IMR-90 (cell line): ENCODE measurements around the gene NR5A1. TPM values are rescaled to one million over a fixed set of nuclear protein-coding genes. Genes with fewer than 3 reads are reported as not detected.

ENCODE experiments used
- ATAC-seq: fragments of 200-7000 bp; cut with Tn5 transposase; 2 replicates; pipeline ENCODE4 v1.9.1; 2020; ENCODE audit warnings: low read depth, mild to moderate bottlenecking, moderate library complexity
- BruUV-seq: library from RNA; stranded (reverse); fragments of 400-500 nt; replicated peaks from 2 replicates; lab custom pipeline; 2021; lab: Mats Ljungman, UMichigan
- CTCF ChIA-PET: fragments of 300-600 bp; formaldehyde crosslinking; extraction: SDS; loops from one replicate; lab custom pipeline; 2021; ENCODE audit warnings: antibody characterized with exemption; lab: Yijun Ruan, JAX
- POLR2A ChIA-PET: fragments of 300-600 bp; sonication (Branson Sonifier 250); formaldehyde crosslinking; loops from one replicate; lab custom pipeline; 2022; ENCODE audit warnings: antibody characterized with exemption; ENCODE audit not compliant: unreplicated experiment; lab: Charles Lee
- DNase-seq: peaks from one replicate; pipeline ENCODE4 v3.0.0; 2013
- H2AFZ ChIP-seq: replicated peaks from 2 replicates; pipeline ENCODE3; 2013; ENCODE audit warnings: low read length, mild to moderate bottlenecking; ENCODE audit not compliant: poor library complexity
- H2AK5ac ChIP-seq: 2 replicates; pipeline ENCODE4 v1.6.1; 2013; ENCODE audit warnings: low read depth, low read length, inconsistent platforms
- H2AK9ac ChIP-seq: replicated peaks from 2 replicates; pipeline ENCODE3; 2013; ENCODE audit warnings: mild to moderate bottlenecking, low read depth, low read length, moderate library complexity; ENCODE audit not compliant: poor library complexity
- H2BK120ac ChIP-seq: 2 replicates; pipeline ENCODE4 v1.6.1; 2013; ENCODE audit warnings: low read depth, low read length, inconsistent platforms
- H2BK15ac ChIP-seq: 3 replicates; pipeline ENCODE4 v1.6.1; 2013; ENCODE audit warnings: low read depth, low read length, inconsistent platforms
- H2BK20ac ChIP-seq: 2 replicates; pipeline ENCODE4 v1.6.1; 2013; ENCODE audit warnings: low read depth, mild to moderate bottlenecking, inconsistent platforms, low read length, moderate library complexity
- H2BK5ac ChIP-seq: 2 replicates; pipeline ENCODE4 v1.6.1; 2013; ENCODE audit warnings: mild to moderate bottlenecking, low read depth, low read length, inconsistent platforms; ENCODE audit not compliant: poor library complexity, severe bottlenecking
- H3K14ac ChIP-seq: replicated peaks from 2 replicates; pipeline ENCODE4 v1.6.1; 2013; ENCODE audit warnings: low read depth, low read length, inconsistent platforms
- H3K18ac ChIP-seq: 2 replicates; pipeline ENCODE4 v1.6.1; 2013; ENCODE audit warnings: low read depth, low read length, control low read depth
- H3K23ac ChIP-seq: 2 replicates; pipeline ENCODE4 v1.6.1; 2013; ENCODE audit warnings: low read depth, low read length, inconsistent platforms
- H3K27ac ChIP-seq: 2 replicates; pipeline ENCODE4 v1.5.1; 2013; ENCODE audit warnings: mild to moderate bottlenecking, control low read depth, low read length; ENCODE audit not compliant: insufficient read depth
- H3K27me3 ChIP-seq: 2 replicates; pipeline ENCODE4 v1.6.1; 2013; ENCODE audit warnings: low read length; ENCODE audit not compliant: control insufficient read depth, insufficient read depth
- H3K36me3 ChIP-seq: 2 replicates; pipeline ENCODE4 v1.6.1; 2013; ENCODE audit warnings: low read length, mixed read lengths; ENCODE audit not compliant: control insufficient read depth, insufficient read depth
- H3K4ac ChIP-seq: 2 replicates; pipeline ENCODE4 v1.6.1; 2013; ENCODE audit warnings: low read depth, low read length, inconsistent platforms
- H3K4me1 ChIP-seq: 2 replicates; pipeline ENCODE4 v1.6.1; 2013; ENCODE audit warnings: low read length, mixed read lengths; ENCODE audit not compliant: control insufficient read depth, insufficient read depth
- H3K4me2 ChIP-seq: 2 replicates; pipeline ENCODE4 v1.6.1; 2013; ENCODE audit warnings: low read depth, mild to moderate bottlenecking, control low read depth, low read length, moderate library complexity
- H3K4me3 ChIP-seq: 2 replicates; pipeline ENCODE4 v1.5.1; 2013; ENCODE audit warnings: low read depth, mild to moderate bottlenecking, control low read depth, low read length, moderate library complexity; ENCODE audit not compliant: insufficient read depth
- H3K56ac ChIP-seq: 2 replicates; pipeline ENCODE4 v1.6.1; 2013; ENCODE audit warnings: low read length, inconsistent platforms; ENCODE audit not compliant: insufficient read depth; ENCODE audit errors: extremely low read depth
- H3K79me1 ChIP-seq, 2 experiments: 2 replicates each; pipeline ENCODE4 v1.6.1; 2013; ENCODE audit warnings: low read length in 2 of 2, inconsistent platforms in 1 of 2, low read depth in 1 of 2
- H3K9ac ChIP-seq: 2 replicates; pipeline ENCODE4 v1.6.1; 2013; ENCODE audit warnings: low read depth, low read length, control low read depth
- H3K9me1 ChIP-seq: 2 replicates; pipeline ENCODE4 v1.6.1; 2013; ENCODE audit warnings: low read length, inconsistent platforms; ENCODE audit not compliant: insufficient read depth
- H3K9me3 ChIP-seq: 2 replicates; pipeline ENCODE4 v1.6.1; 2013; ENCODE audit warnings: low read length; ENCODE audit not compliant: control insufficient read depth, insufficient read depth
- H4K20me1 ChIP-seq: 2 replicates; pipeline ENCODE4 v1.6.1; 2013; ENCODE audit warnings: low read length, inconsistent platforms; ENCODE audit not compliant: insufficient read depth
- H4K5ac ChIP-seq: 2 replicates; pipeline ENCODE4 v1.6.1; 2013; ENCODE audit warnings: mild to moderate bottlenecking, low read depth, low read length, control low read depth
- H4K8ac ChIP-seq, 2 experiments: 2 replicates each; pipeline ENCODE4 v1.6.1; 2013; ENCODE audit warnings: low read depth in 2 of 2, low read length in 2 of 2, control low read depth in 1 of 2, inconsistent platforms in 1 of 2
- H4K91ac ChIP-seq: 2 replicates; pipeline ENCODE4 v1.6.1; 2013; ENCODE audit warnings: low read depth, low read length, inconsistent platforms; ENCODE audit not compliant: insufficient read depth
- BHLHE40 ChIP-seq: fragments of 150-350 bp; IDR thresholded peaks from 2 replicates; pipeline ENCODE4 v1.6.1; 2016; ENCODE audit warnings: mild to moderate bottlenecking, low read depth, low read length
- FOS ChIP-seq: fragments of 150-350 bp; IDR thresholded peaks from 2 replicates; pipeline ENCODE4 v1.6.1; 2016; ENCODE audit warnings: low read depth, low read length
- POLR2A ChIP-seq: IDR thresholded peaks from 2 replicates; pipeline ENCODE4 v1.6.1; 2012; ENCODE audit warnings: mild to moderate bottlenecking, low read depth, low read length
- RAD21 ChIP-seq: IDR thresholded peaks from 2 replicates; pipeline ENCODE4 v1.6.1; 2012; ENCODE audit warnings: low read length, improper control_type of control experiment
- RCOR1 ChIP-seq: IDR thresholded peaks from 2 replicates; pipeline ENCODE4 v1.6.1; 2012; ENCODE audit warnings: mild to moderate bottlenecking, low read length, improper control_type of control experiment; ENCODE audit not compliant: insufficient replicate concordance
- WGBS, 2 experiments: methylation state at CpG; one replicate each; pipeline versions ENCODE4 v1.1.5 to v1.1.7; 2013; ENCODE audit warnings: missing lambda C conversion rate in 2 of 2; ENCODE audit not compliant: insufficient read length in 1 of 2; ENCODE audit errors: extremely low coverage in 2 of 2; 5-methylcytosine and 5-hydroxymethylcytosine counted together
- dilution Hi-C: fragments of 300-500 bp; cut with HindIII; formaldehyde crosslinking; loops from one replicate; pipeline ENCODE4 v1.14.3; 2018; ENCODE audit warnings: low sequenced_read_pairs; ENCODE audit not compliant: unreplicated experiment
- in situ Hi-C: fragments of 300-500 bp; cut with MboI; formaldehyde crosslinking; loops from 3 replicates; pipeline ENCODE4 v1.14.3; 2019; ENCODE audit warnings: low sequenced_read_pairs, inconsistent platforms, mixed read lengths
- intact Hi-C: fragments of 100-400 bp; cut with micrococcal nuclease; formaldehyde crosslinking; loops from 2 replicates; pipeline ENCODE4 v1.10.0; 2022
- polyA plus RNA-seq, 3 experiments: library from polyadenylated mRNA; depleted of rRNA; stranded (reverse); fragments of >200 nt; gene quantifications; 2 replicates each; pipeline ENCODE4 v1.2.3, GENCODE V29; 2012; ENCODE audit warnings: low replicate concordance in 1 of 3
- total RNA-seq: library from RNA; depleted of rRNA; stranded (reverse); fragments of >200 nt; gene quantifications from 2 replicates; pipeline ENCODE4 v1.2.3, GENCODE V29; 2012

Gene NR5A1
- total and polyA plus RNA-seq, 2 of the 4 experiments (the other 2 are of a cell fraction), result not detected

- no peak for TF ChIP-seq BHLHE40
Observed at GRCh38 chr9:124491049-124491975, 15.9 kb downstream of the NR5A1 start (continued).

- dilution Hi-C loops, result no loop called here
- Histone ChIP-seq H4K91ac (no peak overlapping the region), H2BK20ac (no peak overlapping the region), H2BK5ac (no peak overlapping the region), H3K14ac (no peak overlapping the region), H4K5ac (no peak overlapping the region), H3K4ac (no peak overlapping the region), H2AK9ac (no peak overlapping the region), H3K4me3 (no peak overlapping the region), H2BK120ac (no peak overlapping the region), H3K9ac (no peak overlapping the region), H3K36me3 (no peaks in the 10 kb centered on the region), H2AFZ (no peak overlapping the region), H3K79me1 (no peaks in the 10 kb centered on the region), H2BK15ac (no peak overlapping the region), H4K8ac (no peak overlapping the region), H3K56ac (no peak overlapping the region), H3K4me1 (no peaks in the 10 kb centered on the region), H3K23ac (no peak overlapping the region), H3K27ac (no peak overlapping the region), H3K9me3 (no peaks in the 10 kb centered on the region), H2AK5ac (no peak overlapping the region), H4K20me1 (no peaks in the 10 kb centered on the region), H3K4me2 (no peak overlapping the region), H3K18ac (no peak overlapping the region), H3K9me1 (no peaks in the 10 kb centered on the region), H3K27me3 (peaks cover 80% of the 10 kb centered on the region)
- ATAC-seq, result no peak
- ChIA-PET POLR2A (no interaction called here), CTCF (no interaction called here)
- no TSS peak for BruUV-seq
- DNase-seq, result no peak
- WGBS, 2 experiments, result no CpG with 5 or more reads among the region's 2 CpGs
- intact Hi-C loops, result no loop called here
- in situ Hi-C loops, result no loop called here
- TF ChIP-seq POLR2A, result no peak
- TF ChIP-seq RCOR1, result no peak
- TF ChIP-seq FOS, result no peak
- no peak for TF ChIP-seq RAD21
Observed at GRCh38 chr9:124490004-124490403, 17.2 kb downstream of the NR5A1 start.
